ENCODE measurements around the gene TRIM17.

- TF ChIP-seq CTCF (IDR thresholded peaks at IDR 0.05) (no peak), POLR2A (IDR thresholded peaks at IDR 0.05) (no peak)
Observed at GRCh38 chr1:228360533-228361313, 55.9 kb downstream of the TRIM17 start.

Data from testis (tissue), 2 donors.